HG02852 (cell line): ENCODE measurements around the gene PGF.

ENCODE experiments used
- ATAC-seq: cut with Tn5 transposase; IDR thresholded peaks from one replicate; pipeline ENCODE4 v1.9.1; 2021; ENCODE audit warnings: mild to moderate bottlenecking, moderate library complexity; ENCODE audit not compliant: unreplicated experiment

The PGF gene

GRCh38 chr14:74979029-74979428 lies 23.6 kb upstream of the PGF start:
- no peak for ATAC-seq

DNA sequence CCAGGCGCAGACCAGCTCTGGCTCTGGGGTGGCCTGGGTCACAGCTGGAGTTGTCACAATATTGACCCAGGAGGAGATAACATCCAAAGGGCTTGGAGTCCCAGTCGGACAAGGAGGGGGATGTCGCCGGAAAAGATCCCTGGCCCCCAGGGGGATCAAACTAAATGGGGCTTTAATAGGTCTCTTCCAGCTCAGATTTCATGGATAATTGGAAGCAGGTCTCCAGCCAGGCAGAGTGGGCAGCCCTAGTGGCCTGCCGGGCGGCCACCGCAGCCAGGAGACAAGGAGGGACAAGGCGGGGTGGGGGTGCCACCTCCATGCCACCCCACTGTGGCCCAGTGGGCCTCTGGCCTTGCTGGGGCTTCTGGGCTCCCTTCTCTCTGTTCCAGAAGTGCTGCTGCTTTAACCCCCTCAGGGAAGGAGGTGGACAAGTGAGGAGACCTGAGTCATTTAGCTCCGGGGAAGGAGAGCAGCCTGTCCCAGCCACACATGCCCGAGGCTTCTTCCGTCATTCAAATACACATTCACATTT lies 23.1 kb upstream of the PGF start:
- ATAC-seq, result no peak

- ATAC-seq, result no peak
Measured at GRCh38 chr14:74977901-74978385, 22.5 kb upstream of the PGF start.

DNA sequence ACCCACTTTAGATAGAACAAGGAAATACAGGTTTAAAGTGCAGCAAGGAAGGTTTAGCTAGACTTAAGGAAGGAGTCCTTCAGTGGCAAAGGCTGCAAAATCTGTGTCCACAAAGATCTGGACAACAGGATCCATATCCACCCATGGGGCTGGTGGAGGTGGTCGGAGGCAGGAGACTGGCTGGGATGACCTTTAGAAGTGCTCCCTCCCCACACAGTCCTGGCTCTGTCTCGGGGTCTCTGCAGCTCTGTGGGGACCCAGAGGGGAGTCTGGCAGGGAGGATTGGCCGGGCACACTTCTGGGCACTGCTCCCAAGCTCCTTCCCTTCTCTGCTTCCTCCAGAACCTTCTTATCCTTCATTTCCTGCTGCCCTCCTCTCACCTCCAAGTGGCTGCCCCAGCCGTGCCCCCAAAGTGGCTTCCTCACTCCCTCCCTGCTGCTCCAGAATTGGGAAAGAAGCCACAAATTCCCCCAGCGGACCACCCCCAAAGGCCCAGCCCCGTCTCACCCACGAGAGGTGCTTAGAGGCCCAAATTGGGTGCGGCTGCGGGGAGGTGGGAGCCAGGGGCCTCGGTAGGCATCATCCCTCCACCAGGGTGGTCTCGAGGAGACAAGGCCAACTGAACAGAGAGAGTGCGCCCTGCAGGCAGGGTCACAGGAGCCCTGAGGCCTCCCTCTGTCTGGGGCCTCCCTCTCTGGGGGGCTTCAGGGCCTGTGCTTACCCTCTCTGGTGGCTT lies 21.9 kb upstream of the PGF start:
- ATAC-seq, result no peak

DNA sequence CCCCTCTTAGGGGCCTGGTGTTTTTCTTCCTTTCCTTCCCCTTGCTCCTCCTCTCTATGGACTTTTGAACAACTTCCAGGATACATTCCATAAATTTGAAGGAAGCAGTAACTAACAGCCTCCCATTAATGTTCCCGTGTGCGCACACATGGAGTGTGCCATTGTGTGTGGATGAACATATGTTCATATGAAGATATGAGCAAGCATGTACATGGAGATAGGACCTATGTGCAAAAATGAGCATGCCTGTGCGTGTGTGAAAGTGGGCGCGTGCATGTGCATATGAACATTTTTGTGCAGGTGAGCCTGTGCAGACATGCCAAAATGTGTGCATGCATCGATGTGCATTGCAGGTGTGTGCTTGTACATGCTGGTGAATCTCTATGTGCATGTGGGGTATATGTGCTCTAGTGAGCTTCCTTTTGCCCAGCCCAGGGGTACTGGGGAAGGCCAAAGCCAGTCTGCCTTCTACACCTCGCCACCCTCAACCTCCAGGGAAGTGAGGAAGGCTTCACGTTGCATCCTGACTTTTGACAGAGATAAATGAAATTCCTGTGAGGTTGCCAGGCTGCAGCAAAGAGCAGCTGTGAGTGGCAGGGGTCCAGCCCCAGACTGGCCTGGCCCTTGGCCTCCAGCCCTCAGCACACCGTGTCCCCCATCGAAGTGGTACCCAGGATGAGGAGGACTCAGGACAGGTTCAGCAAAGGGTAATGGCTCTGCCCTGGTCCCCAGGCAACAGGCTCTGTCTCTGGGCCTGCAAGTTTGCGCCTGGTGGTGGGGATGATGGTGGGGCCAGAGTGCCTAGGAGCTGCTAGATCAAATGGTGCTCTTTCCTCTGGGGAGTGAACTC lies 21.1 kb upstream of the PGF start:
- ATAC-seq, result no peak

DNA sequence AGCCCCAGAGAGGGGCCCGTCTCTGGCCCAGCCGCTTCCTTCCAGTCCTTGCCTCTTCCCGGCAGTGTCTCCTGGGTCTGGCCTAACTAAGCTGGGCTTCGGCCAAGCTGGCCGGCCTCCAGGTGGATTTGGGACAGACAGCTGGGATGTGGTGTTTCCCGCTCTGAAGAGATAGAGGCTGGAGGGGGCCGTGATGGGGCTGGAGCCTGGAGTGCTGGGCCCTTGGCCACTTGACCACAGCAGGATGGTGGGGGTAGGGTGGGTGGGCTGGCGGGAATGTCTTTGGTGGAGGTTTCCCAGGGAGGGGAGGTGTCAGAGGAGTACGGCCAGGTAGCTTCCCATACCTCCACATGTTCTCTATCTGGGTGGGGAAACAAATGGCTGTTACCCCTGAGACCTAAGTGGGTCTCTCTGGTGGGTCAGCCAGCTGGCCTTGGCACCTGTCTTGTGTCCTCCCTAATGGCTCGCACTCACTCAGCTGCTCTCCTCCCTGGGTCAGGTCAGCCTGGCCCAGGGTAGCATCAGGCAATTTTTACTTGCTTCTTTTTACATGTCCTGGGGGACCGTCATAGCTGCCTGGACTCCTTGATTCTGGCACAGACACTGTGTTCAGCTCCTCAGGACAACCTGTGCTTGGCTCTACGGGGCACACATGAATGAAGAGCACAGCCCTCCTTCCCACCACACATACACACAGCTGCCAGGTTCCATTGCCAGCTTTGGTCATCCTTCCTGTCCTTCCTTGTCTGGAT lies 19.8 kb upstream of the PGF start:
- ATAC-seq, result no peak

DNA sequence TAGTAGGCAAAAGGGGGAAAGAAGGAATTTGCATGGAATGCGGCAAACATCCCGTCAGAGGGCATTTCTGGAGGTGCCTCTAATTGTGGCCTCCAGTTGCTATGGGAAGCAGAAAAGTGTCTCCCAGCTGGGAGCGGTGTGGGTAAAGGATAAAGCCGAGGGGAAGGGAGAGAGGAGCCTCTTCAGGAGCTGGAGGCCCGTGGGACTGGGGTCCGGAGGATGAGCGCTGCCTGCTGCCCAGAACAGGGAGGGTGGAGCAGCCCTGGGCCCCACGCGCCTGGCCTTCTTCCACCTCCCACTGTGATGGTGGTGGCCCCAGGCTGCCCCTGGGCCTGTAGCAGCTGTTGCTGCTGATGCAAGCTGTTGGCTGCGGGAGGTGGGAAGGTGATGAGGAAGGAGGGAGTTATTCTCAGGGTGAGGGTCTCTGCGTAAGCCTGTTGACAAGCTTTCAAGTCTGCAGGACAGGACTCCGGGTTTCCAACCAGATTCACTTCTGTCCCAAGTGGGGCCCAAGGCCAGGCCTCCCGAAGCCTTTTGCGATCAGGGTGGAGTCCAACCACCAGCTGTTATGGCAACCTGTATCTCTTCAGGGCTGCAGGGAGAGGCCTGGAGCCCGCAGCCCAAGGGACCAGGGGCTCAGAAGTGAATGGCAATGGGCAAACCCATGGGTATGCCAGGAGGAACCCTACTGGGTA lies 19.1 kb upstream of the PGF start:
- no peak for ATAC-seq

DNA sequence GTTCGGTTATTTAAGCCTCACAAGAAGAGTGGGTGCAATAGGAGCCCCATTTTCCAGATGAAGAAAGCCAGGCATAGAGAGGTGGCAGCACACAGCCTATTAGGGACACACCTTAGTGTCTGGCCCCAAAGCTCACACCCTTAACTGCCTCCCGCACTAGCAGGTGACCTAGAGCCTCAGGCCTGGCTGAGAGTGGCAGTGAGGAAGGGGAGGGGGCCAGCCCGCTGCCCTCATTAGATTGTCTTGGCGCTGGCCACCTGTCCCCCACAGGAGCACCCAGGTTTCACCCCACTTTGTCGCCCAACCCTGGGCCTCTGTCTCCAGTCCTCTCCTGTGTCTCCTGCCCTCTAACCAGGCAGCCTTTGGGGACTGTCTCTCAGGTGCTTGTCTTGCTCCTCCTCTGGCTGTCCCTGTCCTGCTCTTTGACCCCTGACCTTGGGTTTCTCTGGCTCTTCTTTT lies 18.5 kb upstream of the PGF start:
- ATAC-seq, result no peak

- no peak for ATAC-seq
Measured at GRCh38 chr14:74973003-74973653, 17.7 kb upstream of the PGF start.

- ATAC-seq, result no peak
Measured at GRCh38 chr14:74968811-74969210, 13.4 kb upstream of the PGF start.

GRCh38 chr14:74965486-74966153 lies 10.2 kb upstream of the PGF start:
- no peak for ATAC-seq

- ATAC-seq, result no peak
Measured at GRCh38 chr14:74964787-74965485, 9.5 kb upstream of the PGF start.

DNA sequence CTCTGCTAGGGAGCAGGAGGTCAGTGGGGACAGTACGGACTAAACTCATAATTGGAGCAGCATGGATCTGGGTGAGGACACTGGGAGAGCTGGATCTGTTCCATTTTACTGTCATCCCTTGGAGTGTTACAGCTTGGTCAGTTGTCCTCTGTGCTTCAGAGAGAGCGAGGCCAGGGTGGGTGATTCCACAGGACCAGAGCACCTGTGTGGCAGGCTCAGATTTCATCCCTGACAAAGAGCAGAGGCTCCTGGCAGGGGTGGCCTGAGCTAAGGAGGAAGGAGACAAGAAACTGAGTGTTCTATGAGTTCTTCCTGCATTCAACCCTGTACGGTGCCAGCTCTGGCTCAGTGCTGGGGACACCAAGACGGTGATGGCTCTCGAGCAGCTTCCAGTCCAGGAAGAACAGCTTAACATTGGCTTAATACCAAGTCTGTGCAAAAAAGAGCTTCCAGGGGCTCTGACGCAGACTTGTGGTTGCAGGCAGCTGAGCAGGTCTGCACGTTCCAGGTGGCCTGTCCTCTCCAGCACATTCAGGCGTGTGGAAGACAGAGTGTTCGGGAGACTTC lies 8.4 kb upstream of the PGF start:
- no peak for ATAC-seq

DNA sequence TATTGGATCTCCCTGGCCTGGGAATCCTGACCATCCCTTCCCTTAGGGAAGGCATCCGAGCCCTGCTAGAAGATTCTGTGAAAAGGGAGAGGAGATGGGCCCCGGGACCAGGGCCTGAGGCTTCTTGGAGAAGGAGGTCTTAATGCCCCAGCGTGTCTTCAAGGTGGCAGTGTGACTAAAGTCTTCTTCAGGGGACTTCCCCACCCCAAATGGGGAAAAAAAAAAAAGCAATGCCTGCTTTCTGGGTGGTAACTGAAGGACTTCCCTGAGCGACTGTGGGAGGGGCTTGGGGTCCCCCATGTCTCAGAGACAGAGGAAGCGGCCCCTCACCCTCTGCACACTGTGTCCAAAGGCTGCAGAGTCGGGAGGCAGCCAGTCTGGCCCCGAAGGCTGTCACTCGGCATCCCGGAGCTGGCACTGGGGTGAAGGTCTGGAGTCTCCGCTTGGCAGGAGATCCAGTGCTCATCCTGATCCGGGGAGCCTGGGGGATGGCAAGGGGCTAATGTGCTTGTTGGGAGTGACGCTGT lies 7.8 kb upstream of the PGF start:
- no peak for ATAC-seq

GRCh38 chr14:74962493-74962892 lies 7.1 kb upstream of the PGF start:
- ATAC-seq, result no peak

- no peak for ATAC-seq
Measured at GRCh38 chr14:74962046-74962445, 6.6 kb upstream of the PGF start.

- no peak for ATAC-seq
Measured at GRCh38 chr14:74961238-74961911, 6.0 kb upstream of the PGF start.

- ATAC-seq, result no peak
Measured at GRCh38 chr14:74960736-74961135, 5.3 kb upstream of the PGF start.
